ENCODE data around the gene DNAJA4.

The DNAJA4 gene

DNA sequence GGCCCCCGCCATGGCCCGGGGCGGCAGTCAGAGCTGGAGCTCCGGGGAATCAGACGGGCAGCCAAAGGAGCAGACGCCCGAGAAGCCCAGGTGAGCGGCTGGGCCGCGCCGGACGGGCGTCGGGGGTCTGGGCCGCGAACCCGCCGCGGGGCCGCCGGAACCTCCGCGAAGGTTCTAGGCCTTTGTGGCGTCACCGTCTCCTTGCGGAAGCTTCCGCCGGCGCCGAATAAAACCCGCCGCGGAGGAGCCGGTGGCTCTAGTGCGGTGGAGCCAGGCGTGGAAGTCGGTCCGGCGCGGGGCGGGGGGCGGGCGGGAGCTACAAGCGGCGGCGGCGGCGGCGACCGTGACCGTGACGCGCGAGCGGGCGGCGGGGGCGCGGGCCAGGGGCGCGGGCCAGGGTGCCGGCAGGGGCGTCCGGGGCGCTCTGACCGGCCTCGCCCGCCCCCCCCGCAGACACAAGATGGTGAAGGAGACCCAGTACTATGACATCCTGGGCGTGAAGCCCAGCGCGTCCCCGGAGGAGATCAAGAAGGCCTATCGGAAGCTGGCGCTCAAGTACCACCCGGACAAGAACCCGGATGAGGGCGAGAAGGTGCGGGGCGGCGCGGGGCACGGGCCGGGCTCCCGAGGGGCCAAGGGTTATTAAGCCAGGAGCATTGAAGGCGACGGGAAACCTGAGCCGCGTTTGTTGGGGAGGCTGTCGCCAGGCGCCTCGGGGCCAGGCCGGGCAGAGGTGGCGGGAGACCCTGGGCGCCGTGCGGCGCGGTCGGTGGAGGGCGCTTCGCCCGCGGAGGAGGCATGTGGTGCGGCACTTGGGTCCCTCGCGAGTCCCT, at the start of gene DNAJA4:
TSS of gene DNAJA4 (plus strand) at position 259 of the 833 bp plus-strand sequence. CDS start at position 461, 202 bp downstream.
- no peak for TF ChIP-seq POLR2A (IDR thresholded peaks at IDR 0.05; ENCODE audit: low read depth, low read length)
- no peak for DNase-seq (ENCODE audit: insufficient read length, low spot score)
- FAIRE-seq, result no peak

DNA sequence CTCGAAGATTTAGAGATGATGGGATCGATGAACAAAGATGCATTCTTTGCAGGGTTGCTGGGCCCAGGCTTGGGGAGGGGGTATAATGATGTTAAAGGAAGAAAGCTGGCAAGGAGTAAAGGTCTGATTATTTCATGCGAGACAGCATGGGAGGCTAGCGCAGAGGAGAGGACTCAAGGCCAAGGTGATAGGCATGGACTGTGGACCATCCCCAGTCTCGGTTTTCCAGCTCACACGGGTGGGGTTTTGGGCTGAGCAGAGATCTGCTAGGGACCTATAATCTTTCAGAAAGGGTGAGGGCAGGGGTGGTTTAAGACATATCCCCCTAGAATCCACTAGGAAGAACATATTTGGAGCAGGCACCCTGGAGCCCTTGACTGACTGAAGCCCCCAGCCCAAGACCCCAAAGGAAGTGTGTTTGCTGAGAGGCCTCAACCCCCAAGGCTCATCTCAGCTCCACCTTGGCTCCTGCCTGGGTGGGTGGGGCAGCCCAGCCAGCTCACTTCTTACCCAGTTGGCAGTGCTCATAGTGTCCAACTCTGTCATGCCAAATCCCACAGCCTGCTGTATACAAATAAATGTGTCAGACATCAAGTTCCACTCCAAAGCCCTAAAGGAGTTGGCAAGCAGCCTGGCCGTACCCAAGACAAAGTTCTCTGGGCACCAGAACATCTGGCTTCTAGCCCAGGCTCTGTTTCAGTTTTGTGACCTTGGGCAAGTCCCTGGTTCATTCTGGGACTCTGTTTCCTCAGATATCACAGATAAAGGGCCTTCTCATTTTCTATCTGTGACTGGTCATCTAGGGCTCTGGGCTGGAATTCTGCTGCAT, 47.9 kb upstream of the DNAJA4 start:
- no peak for FAIRE-seq
- peak; percentile 32 for DNase-seq (ENCODE audit: insufficient read length, low spot score)
- no peak for TF ChIP-seq POLR2A (IDR thresholded peaks at IDR 0.05; ENCODE audit: low read depth, low read length)

DNA sequence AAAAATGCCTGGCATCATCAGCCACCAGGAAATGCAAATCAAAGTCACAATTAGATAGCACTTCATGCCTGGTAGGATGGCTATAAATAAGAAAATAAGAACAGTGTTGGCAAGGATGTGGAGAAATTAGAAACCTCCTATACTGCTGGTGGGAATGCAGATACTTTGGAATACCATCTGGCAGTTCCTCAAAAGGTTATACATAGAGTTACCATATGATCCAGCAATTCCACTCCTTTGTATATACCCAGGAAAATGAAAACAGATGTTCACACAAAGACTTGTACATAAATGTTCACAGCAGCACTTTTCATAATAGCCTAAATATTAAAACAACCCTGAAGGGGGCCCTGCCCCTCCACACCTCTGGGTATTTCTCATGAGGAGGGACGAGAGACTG, 43.6 kb upstream of the DNAJA4 start:
- no peak for DNase-seq (ENCODE audit: insufficient read length, low spot score)
- no peak for TF ChIP-seq POLR2A (IDR thresholded peaks at IDR 0.05; ENCODE audit: low read depth, low read length)
- FAIRE-seq, result no peak

DNA sequence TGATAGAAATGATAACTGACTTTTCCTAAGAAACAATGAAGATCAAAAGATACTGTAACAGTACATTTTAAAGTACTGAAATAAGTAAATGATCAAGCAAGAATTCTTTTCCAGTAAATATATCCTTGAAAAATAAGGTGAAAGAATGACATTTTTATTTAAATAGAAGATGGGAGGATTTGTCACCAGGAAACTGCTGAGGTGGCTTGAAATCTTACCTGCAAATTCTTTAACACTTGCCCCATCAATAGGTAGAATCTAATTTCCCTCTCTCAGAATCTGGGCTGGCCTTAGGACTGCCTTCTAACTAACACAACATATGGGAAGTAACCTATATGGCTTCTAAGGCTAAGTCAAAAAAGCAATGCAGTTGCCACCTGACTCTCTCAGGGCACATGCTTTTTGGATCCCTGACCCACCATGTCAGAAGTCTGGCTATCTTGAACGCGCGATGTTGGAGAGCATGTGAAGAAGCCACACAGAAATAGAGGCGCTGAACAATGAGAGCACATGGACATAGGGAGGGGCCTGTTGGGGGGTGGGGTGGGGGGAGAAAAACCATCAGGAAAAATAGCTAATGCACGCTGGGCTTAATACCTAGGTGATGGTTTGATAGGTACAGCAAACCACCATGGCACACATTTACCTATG, 41.5 kb upstream of the DNAJA4 start:
- DNase-seq (ENCODE audit: insufficient read length, low spot score), result no peak
- TF ChIP-seq POLR2A (IDR thresholded peaks at IDR 0.05; ENCODE audit: low read depth, low read length), result no peak
- no peak for FAIRE-seq

DNA sequence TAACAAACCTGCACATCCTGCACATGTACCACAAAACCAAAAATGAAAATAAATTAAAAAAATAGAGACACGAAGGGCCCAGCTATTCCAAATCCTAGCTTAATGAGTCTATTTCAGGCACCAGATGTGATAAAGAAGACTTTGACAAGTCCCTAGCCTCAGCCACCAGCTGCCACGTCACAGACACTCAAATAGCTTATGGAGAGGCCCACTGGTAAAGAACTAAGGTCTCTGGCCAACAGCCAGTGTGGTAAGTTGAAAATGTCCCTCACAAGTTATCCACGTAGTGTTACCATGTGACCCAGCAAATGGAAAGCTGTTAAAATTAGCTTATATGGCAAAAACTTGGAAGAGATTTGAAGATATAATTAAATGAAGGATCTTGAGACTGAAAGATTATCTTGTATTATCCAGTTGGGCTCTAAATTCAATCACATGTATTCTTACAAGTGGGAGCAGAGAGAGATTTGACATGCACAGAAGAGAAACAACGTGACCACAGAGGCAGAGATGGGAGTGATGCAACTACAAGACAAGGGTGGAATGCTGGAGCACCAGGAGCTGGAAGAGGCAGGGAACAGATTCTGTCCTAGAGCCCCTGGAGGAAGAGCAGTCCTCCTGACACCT, 40.9 kb upstream of the DNAJA4 start:
- DNase-seq (ENCODE audit: insufficient read length, low spot score) (no peak), FAIRE-seq (no peak)
- TF ChIP-seq POLR2A (IDR thresholded peaks at IDR 0.05; ENCODE audit: low read depth, low read length), result no peak

DNA sequence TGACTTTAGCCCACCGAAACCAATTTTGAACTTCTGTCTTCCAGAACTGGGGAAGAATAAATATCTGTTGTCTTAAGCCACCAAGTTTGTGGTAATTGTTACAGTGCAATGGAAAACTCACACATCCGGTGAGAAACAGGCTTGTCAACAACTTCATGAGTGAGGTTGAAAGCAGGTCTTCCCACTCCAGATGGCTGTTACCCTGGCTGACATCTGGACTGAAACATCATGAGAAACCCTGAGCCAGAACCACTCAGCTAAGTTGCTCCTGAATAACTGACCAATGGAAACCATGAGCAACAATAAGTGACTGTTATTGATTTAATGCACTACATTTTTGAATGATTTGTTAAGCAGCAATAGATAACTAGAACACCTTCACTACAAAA, 40.3 kb upstream of the DNAJA4 start:
- FAIRE-seq (no peak), DNase-seq (ENCODE audit: insufficient read length, low spot score) (no peak)
- TF ChIP-seq POLR2A (IDR thresholded peaks at IDR 0.05; ENCODE audit: low read depth, low read length), result no peak

DNA sequence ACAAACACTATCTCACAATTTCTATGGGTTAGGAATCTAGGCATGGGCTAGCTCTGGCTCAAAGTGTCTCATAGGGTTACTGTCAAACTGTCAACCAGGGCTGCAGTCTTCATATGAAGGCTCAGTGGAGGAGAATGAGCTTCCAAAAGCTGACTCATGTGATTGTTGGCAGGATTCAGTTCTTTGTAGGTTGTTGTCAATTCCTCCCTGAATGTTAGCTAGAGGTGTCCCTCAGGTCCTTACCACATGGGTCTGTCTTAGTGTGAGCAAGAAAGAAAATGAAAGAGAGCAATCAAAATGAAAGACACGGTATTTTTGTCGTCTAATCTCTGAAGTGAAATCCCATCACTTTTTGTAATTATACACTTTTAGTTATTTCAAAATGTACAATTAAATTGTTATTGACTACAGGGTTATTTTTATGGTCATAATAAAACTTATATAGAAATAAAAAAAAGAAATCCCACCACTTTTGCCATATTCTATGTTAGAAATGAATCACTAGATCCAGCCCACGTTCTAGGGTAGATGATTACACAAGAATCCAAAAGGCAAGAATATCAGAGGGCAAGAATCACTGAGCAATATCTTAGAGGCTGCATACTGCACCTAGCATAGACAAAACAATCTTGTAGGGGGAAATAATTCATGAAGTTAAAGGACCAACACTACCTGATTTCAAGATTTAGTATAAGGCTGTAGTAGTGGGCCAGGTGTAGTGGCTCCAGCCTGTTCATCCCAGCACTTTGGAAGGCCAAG, 38.4 kb upstream of the DNAJA4 start:
- FAIRE-seq (no peak), DNase-seq (ENCODE audit: insufficient read length, low spot score) (no peak)
- TF ChIP-seq POLR2A (IDR thresholded peaks at IDR 0.05; ENCODE audit: low read depth, low read length), result no peak

DNA sequence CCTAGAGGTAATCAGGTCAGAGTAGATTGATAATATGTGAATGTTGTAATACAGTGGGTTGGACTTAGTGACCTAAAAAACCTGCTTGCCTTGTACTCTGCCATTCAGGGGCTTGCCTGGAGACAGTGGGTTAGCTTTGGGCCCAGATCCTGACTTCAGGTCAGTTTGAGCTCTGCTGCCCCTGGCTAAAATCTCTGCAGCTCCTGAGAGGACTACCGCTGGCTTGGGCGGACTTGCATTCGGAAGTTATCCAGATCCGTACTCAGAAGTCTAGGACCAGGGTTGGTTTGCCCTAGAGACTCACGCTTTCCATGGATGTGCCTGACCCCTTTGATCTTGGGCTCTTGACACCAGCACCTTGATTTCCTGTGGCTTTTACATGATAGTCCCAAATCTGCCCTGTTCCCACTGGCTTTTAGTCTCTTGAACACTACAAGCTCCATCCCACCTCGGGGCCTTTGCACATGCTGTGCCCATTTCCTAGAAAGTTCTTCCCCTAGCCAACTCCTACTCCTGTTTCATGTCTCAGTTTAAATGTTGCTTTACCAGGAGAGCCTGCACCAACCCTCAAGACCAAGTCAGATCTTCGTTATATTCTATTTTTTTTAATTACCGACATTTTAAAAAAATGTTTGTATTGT, 35.9 kb upstream of the DNAJA4 start:
- no peak for FAIRE-seq
- TF ChIP-seq POLR2A (IDR thresholded peaks at IDR 0.05; ENCODE audit: low read depth, low read length), result no peak
- DNase-seq (ENCODE audit: insufficient read length, low spot score), result no peak

DNA sequence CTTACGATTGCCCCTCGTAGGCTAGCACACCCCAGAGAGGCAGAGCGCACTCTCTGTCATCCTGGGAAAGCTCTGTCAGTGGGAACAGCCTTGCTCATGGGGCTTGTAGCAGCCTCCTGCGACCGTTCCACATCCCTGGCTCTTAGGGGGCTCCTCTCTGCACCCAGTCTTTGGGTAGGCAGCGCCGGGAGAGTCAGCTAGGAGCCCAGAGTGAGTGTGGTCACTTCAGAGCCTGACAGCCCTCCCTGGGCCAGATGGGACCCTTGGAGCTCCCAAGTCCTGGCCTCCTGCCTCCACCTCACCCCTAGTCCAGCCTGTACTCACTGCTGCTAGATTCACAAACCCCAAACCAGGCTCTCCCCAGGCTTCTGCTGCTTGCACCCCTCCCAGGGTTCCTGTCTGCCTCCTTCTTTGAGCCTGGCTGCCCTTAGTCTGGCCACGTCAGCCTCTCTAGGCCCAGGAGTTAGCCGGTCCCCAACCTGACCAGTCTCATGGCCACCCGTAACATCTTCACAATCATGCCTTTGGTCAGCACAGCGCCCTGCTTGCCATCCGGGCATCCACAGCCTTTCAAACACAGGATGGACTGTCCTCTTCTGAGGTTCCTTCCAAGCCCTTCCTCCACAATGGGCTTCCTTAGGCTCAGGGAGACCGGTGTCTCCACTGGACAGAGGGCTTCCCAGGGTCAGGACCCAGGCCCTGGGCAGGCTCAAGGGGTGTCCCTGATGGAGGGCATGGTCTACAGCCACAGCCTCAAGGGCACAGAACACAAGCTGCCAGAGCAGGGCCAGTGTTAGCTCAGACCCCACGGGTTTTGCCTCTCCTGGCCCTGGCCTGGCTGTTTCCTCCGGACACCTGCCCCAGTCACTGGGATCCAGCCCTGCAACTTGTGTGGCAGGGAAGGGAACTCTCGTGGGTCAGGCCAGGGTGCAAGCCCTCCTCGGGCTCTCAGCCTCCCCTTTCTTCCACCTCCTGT, 34.6 kb upstream of the DNAJA4 start:
- TF ChIP-seq POLR2A (IDR thresholded peaks at IDR 0.05; ENCODE audit: low read depth, low read length), result no peak
- no peak for DNase-seq (ENCODE audit: insufficient read length, low spot score)
- no peak for FAIRE-seq

DNA sequence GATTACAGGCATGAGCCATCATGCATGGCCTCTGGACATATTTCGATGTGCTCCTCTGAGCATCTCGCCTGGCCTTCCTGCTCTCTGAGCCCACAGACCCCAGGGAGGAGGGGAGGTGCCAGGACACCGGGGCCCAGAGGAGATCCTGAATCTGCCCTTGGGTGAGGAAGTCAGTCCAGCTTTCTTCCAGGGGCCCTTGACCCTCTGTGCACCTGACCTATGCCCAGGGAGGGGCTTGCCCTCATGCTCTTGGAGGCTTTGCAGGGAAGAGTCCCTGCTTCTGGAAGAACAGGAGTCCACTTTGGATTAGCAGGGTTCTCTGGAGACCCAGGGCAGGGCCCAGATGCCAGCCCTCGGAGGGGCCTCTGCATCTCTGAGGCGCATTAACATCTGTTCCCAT, 31.4 kb upstream of the DNAJA4 start:
- DNase-seq (ENCODE audit: insufficient read length, low spot score), result no peak
- FAIRE-seq, result no peak
- TF ChIP-seq POLR2A (IDR thresholded peaks at IDR 0.05; ENCODE audit: low read depth, low read length), result no peak

DNA sequence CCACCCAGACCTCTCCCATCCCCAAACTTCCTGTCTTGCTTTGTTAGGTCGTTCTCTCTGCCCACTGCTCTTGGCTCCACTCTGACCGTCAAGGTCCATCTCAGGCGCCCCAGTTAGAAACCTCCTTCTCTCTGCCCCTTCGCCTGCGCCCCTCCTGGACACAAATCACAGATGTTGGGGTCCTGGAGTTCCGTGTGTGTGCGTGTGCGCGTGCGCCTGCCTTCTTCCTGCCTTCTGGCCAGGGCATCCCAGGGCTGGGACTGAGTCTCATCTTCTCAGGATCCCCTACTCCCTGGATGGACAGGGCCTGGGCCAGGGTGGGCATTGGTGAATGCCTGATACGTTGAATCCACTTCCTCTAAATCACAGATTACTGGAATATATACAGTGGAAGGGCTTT, 30.9 kb upstream of the DNAJA4 start:
- no peak for FAIRE-seq
- TF ChIP-seq POLR2A (IDR thresholded peaks at IDR 0.05; ENCODE audit: low read depth, low read length), result no peak
- no peak for DNase-seq (ENCODE audit: insufficient read length, low spot score)
